ENCODE data around the gene VSIG8.
"Not testable (repeated sequence)": the region's sequence is repeated elsewhere in the genome, so short reads cannot be mapped to it uniquely, and the experiment has no call there.

VSIG8 gene

GRCh38 chr1:159862557-159862956, at the start of gene VSIG8:
TSS of gene VSIG8 (minus strand) at chr1:159862657. CDS start at chr1:159862521, 136 bp downstream.
- DNase-seq: no peak

GRCh38 chr1:159911326-159912070, 49.0 kb upstream of the VSIG8 start:
- DNase-seq: peak; percentile 38

GRCh38 chr1:159908031-159908940, 45.8 kb upstream of the VSIG8 start:
- DNase-seq: no peak

GRCh38 chr1:159906960-159907359, 44.5 kb upstream of the VSIG8 start:
- no peak for DNase-seq

GRCh38 chr1:159904036-159904435, 41.6 kb upstream of the VSIG8 start:
- DNase-seq: not testable (repeated sequence)

GRCh38 chr1:159902541-159902940, 40.1 kb upstream of the VSIG8 start:
- DNase-seq: no peak

GRCh38 chr1:159900755-159901360, 38.4 kb upstream of the VSIG8 start:
- DNase-seq: no peak

GRCh38 chr1:159900086-159900680, 37.7 kb upstream of the VSIG8 start, which contains the start of gene CFAP45:
TSS of gene CFAP45 (minus strand) at chr1:159900165. CDS start at chr1:159900098, 67 bp downstream.
- DNase-seq: peak; percentile 51

- DNase-seq: not testable (repeated sequence)
These were observed 37.2 kb upstream of the VSIG8 start for GRCh38 chr1:159899634-159900033.

GRCh38 chr1:159898527-159898926, 36.1 kb upstream of the VSIG8 start:
- no peak for DNase-seq

GRCh38 chr1:159897962-159898361, 35.5 kb upstream of the VSIG8 start:
- DNase-seq: no peak

- DNase-seq: no peak
These were observed 34.1 kb upstream of the VSIG8 start for GRCh38 chr1:159896546-159896930.

GRCh38 chr1:159895836-159896545, 33.5 kb upstream of the VSIG8 start:
- no peak for DNase-seq

GRCh38 chr1:159895286-159895685, 32.8 kb upstream of the VSIG8 start:
- no peak for DNase-seq

GRCh38 chr1:159892944-159893343, 30.5 kb upstream of the VSIG8 start:
- peak; percentile 23 for DNase-seq

- peak; percentile 86 for DNase-seq
These were observed 29.1 kb upstream of the VSIG8 start for GRCh38 chr1:159891275-159892157.

GRCh38 chr1:159890390-159890789, 27.9 kb upstream of the VSIG8 start:
- no peak for DNase-seq

- DNase-seq: no peak
These were observed 27.4 kb upstream of the VSIG8 start for GRCh38 chr1:159889821-159890252.

GRCh38 chr1:159889202-159889601, 26.7 kb upstream of the VSIG8 start:
- DNase-seq: no peak

GRCh38 chr1:159884296-159884695, 21.8 kb upstream of the VSIG8 start:
- no peak for DNase-seq

GRCh38 chr1:159883134-159883533, 20.7 kb upstream of the VSIG8 start:
- no peak for DNase-seq
